Thyroid gland (tissue), 4 donors: ENCODE data around the gene BUD31. TPM values are rescaled to one million over a fixed set of nuclear protein-coding genes. Genes with fewer than 3 reads are reported as not detected.

Experiments used
- DNase-seq, 2 donors: peaks; one replicate each; pipeline ENCODE4 v3.0.0-alpha.2; 2019
- H3K27ac ChIP-seq, 3 donors: fragments of 200-600 bp; sonication (generic); 1 replicate in 2 of 3; 2 replicates in 1 of 3; pipeline ENCODE4 v1.5.1; 2016 to 2019; ENCODE audit warnings: mild to moderate bottlenecking in 1 of 3, moderate library complexity in 1 of 3
- H3K27me3 ChIP-seq: fragments of 200-600 bp; sonication (generic); one replicate; pipeline ENCODE4 v1.5.1; 2019
- H3K36me3 ChIP-seq, 2 donors: fragments of 200-600 bp; sonication (generic); one replicate each; pipeline ENCODE4 v1.5.1; 2016 to 2019
- H3K4me1 ChIP-seq, 2 donors: fragments of 200-600 bp; sonication (generic); one replicate each; pipeline ENCODE4 v1.5.1; 2017 to 2019
- H3K4me3 ChIP-seq, 3 donors: fragments of 200-600 bp; sonication (generic); replicated peaks in 1 of 3; 1 replicate in 2 of 3; 2 replicates in 1 of 3; pipeline ENCODE4 v1.5.1; 2016; ENCODE audit warnings: mild to moderate bottlenecking in 1 of 3
- H3K9me3 ChIP-seq: fragments of 200-600 bp; sonication (generic); one replicate; pipeline ENCODE4 v1.5.1; 2017
- POLR2A ChIP-seq, 2 donors: fragments of 450-650 bp; IDR thresholded peaks; one replicate each; pipeline ENCODE4 v1.6.1; 2017; ENCODE audit warnings: antibody characterized with exemption in 2 of 2, mild to moderate bottlenecking in 2 of 2, moderate library complexity in 1 of 2
- WGBS, 2 donors: methylation state at CpG; one replicate each; pipeline ENCODE4 v1.1.5; 2017; 5-methylcytosine and 5-hydroxymethylcytosine counted together
- intact Hi-C: fragments of 100-400 bp; cut with DNase I; formaldehyde crosslinking; loops from one replicate; pipeline ENCODE4 v1.15.1; 2023
- total RNA-seq, 4 donors: library from RNA; depleted of rRNA; stranded (reverse); fragments of >200 nt; gene quantifications; one replicate each; pipeline ENCODE4 v1.2.3, GENCODE V29; 2016
- TF ChIP-seq, protein P1 (sequence below), 6 experiments: fragments of 200-600 bp in 3 of 6; fragments of 450-650 bp in 3 of 6; sonication (generic) in 3 of 6; IDR thresholded peaks; one replicate each; pipeline ENCODE4 v1.5.1; 2016 to 2019; ENCODE audit warnings: antibody characterized with exemption in 6 of 6, mild to moderate bottlenecking in 2 of 6, inconsistent platforms in 1 of 6, moderate library complexity in 1 of 6

BUD31 gene
- total RNA-seq, 4 donors from 2014 or later, result 41.9 to 89.1 (median 65.4) TPM

DNA sequence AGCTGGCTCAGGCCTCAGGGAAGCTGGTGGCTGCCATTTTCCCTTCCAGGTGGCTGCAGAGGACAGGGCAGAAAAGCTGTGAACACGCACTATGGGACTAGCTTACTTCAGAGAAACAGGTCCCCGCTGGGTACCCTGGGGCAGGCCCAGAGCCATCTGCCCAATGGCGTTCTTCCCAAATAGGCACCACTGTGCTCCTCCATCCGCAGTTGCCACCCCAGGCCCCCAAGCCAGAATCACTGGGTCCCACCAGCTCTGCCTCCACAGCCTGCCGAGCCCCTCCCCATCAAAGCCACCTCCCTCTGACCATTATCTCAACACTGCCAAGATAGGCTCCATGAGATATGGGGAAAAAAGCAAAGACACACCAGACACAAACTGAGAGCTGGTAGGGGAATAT is 11.4 kb downstream of the BUD31 start:
- Histone ChIP-seq H3K4me3 (no peak overlapping the region), H3K36me3 (peaks cover 69 to 74% of the 10 kb centered on the region in 2 donors), H3K27ac (no peak overlapping the region), H3K27me3 (no peaks in the 10 kb centered on the region), H3K4me1 (peaks cover 0 to 11% of the 10 kb centered on the region in 2 donors), H3K9me3 (no peaks in the 10 kb centered on the region)
- WGBS, 2 donors, result 90 to 93% methylated on average over 5 of the region's 5 CpGs
- intact Hi-C loops, result no loop called here
- DNase-seq, result no peak
- TF ChIP-seq, protein P1, sequence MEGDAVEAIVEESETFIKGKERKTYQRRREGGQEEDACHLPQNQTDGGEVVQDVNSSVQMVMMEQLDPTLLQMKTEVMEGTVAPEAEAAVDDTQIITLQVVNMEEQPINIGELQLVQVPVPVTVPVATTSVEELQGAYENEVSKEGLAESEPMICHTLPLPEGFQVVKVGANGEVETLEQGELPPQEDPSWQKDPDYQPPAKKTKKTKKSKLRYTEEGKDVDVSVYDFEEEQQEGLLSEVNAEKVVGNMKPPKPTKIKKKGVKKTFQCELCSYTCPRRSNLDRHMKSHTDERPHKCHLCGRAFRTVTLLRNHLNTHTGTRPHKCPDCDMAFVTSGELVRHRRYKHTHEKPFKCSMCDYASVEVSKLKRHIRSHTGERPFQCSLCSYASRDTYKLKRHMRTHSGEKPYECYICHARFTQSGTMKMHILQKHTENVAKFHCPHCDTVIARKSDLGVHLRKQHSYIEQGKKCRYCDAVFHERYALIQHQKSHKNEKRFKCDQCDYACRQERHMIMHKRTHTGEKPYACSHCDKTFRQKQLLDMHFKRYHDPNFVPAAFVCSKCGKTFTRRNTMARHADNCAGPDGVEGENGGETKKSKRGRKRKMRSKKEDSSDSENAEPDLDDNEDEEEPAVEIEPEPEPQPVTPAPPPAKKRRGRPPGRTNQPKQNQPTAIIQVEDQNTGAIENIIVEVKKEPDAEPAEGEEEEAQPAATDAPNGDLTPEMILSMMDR (IDR thresholded peaks at IDR 0.05), result no peak
- no peak for TF ChIP-seq POLR2A (IDR thresholded peaks at IDR 0.05)

DNA sequence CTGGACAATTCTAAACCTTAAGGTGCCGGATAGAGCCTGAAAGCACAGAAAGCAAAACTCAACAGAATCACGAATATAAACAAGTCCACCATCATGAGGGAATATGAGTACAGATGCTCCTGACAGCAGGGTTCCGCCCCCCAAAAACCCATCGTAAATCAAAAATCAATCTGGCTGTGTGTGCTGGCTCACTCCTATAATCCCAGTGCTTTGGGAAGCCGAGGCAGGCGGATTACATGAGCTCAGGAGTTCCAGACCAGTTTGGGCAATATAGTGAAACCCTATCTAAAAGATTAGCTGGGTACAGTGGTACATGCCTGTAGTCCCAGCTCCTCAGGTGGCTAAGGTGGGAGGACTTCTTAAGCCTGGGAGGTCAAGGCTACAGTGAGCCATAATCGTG is 12.2 kb downstream of the BUD31 start:
- TF ChIP-seq POLR2A (IDR thresholded peaks at IDR 0.05), result no peak
- TF ChIP-seq, protein P1 (IDR thresholded peaks at IDR 0.05), result no peak
- peaks cover 66 to 71% of the 10 kb centered on the region in 2 donors for H3K36me3 ChIP-seq
- intact Hi-C loops, result no loop called here
- DNase-seq, result no peak
- peaks cover 0 to 11% of the 10 kb centered on the region in 2 donors for H3K4me1 ChIP-seq
- no peak overlapping the region for H3K4me3 ChIP-seq
- no peaks in the 10 kb centered on the region for H3K9me3 ChIP-seq
- H3K27ac ChIP-seq, result no peak overlapping the region
- no peaks in the 10 kb centered on the region for H3K27me3 ChIP-seq
- 91 to 93% methylated on average over 7 of the region's 7 CpGs for WGBS, 2 donors

DNA sequence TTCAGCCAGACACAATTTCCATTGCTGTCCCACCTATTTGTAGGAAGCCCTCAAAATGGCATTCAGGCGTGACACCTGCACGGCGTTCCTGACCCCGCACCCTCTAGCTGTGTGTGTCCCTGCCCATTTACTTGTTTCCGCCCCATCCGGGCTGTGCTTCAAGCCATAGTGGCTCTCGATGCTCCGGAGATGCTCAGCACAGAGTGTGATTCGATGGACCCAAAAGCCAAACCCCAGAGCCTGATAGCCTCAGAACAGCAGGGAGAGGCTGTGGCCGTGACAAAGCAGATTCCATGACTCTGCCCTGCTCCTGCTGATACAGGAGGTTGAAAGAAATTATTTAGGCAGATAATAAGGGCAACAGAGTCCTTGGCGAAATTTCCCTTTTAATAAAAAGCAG is 13.4 kb downstream of the BUD31 start:
- intact Hi-C loops, result no loop called here
- DNase-seq, result peak; percentile 69 to 82
- TF ChIP-seq, protein P1 (IDR thresholded peaks at IDR 0.05), result no peak
- TF ChIP-seq POLR2A (IDR thresholded peaks at IDR 0.05), result no peak
- H3K4me1 ChIP-seq, result peaks cover 0 to 11% of the 10 kb centered on the region in 2 donors
- no peak overlapping the region for H3K4me3 ChIP-seq
- 54 to 59% methylated on average over 11 of the region's 11 CpGs for WGBS, 2 donors
- H3K9me3 ChIP-seq, result no peaks in the 10 kb centered on the region
- H3K27me3 ChIP-seq, result no peaks in the 10 kb centered on the region
- H3K27ac ChIP-seq, result no peak overlapping the region
- H3K36me3 ChIP-seq, result peaks cover 54 to 61% of the 10 kb centered on the region in 2 donors

DNA sequence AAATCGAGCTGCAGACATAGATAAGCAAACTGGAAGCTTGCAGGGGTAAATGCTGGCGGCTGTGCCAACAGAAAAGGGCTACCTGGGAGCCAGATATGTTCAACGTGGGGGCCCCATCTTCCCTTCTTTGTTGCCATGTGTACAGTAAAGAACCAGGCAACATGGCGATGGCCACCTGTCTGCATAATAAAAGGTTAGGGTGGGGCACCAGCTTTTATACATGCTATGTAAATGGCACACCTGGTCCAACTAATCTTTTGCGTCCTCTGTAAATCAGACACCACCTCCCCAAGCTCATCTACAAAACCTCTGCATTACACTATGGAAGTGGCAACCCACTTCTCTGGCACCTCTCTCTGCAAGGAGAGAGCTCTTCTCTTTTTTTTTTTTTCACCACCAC is 13.9 kb downstream of the BUD31 start:
- H3K27me3 ChIP-seq, result no peaks in the 10 kb centered on the region
- no peak overlapping the region for H3K4me3 ChIP-seq
- 77 to 80% methylated on average over 5 of the region's 5 CpGs for WGBS, 2 donors
- H3K27ac ChIP-seq, result no peak overlapping the region
- no peak for DNase-seq
- peaks cover 50 to 57% of the 10 kb centered on the region in 2 donors for H3K36me3 ChIP-seq
- H3K4me1 ChIP-seq, result peaks cover 0 to 11% of the 10 kb centered on the region in 2 donors
- intact Hi-C loops, result no loop called here
- TF ChIP-seq POLR2A (IDR thresholded peaks at IDR 0.05), result no peak
- TF ChIP-seq, protein P1 (IDR thresholded peaks at IDR 0.05), result no peak
- no peaks in the 10 kb centered on the region for H3K9me3 ChIP-seq

DNA sequence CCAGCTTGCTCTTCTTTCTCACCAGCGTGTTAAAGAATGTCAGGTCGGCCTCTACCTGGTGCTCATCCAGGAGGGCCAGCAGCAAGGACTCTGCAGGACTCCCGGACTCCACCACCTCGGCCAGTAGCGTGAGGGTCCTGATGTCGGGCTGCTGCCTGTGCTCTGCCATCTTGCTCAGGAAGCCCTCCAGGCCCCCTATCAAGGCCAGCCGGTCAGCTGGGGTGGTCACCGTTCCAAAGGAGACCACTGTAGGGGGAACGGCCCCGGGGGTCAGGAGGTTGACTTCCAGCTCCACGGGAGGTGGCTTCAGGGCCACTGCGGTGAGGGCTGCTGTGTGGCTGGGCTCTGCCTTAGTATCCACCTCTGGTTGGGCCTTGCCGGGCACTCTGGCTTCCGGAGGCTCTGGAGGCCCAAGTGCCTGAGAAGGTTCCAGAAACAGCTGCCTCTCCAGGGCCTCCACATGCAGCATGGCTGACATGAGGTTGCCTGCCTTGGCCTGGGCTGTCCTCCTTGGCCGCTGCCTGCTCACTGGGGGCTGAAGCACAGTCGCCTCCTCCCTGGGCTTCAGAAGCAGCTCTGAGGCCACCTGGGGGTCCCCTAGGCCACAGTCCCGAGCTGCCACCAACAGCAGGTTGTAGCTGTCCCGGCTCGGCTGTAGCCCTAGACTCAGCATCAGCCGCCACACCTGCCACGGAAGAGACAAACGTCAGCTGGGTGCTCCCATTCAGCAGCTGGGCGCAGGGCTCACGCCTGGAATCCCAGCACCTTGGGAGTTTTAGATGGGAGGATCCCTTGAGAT is 16.4 kb downstream of the BUD31 start:
- peaks cover 0 to 11% of the 10 kb centered on the region in 2 donors for H3K4me1 ChIP-seq
- WGBS, 2 donors, result 93 to 95% methylated on average over 14 to 15 of the region's 24 CpGs
- H3K36me3 ChIP-seq, result peaks cover 33 to 43% of the 10 kb centered on the region in 2 donors
- TF ChIP-seq, protein P1 (IDR thresholded peaks at IDR 0.05), result no peak
- no peak for TF ChIP-seq POLR2A (IDR thresholded peaks at IDR 0.05)
- H3K27me3 ChIP-seq, result no peaks in the 10 kb centered on the region
- no peak overlapping the region for H3K27ac ChIP-seq
- no peak for DNase-seq
- H3K9me3 ChIP-seq, result no peaks in the 10 kb centered on the region
- H3K4me3 ChIP-seq, result no peak overlapping the region
- intact Hi-C loops, result no loop called here
